ENCODE measurements around the gene ZRANB1.

The ZRANB1 gene

DNA sequence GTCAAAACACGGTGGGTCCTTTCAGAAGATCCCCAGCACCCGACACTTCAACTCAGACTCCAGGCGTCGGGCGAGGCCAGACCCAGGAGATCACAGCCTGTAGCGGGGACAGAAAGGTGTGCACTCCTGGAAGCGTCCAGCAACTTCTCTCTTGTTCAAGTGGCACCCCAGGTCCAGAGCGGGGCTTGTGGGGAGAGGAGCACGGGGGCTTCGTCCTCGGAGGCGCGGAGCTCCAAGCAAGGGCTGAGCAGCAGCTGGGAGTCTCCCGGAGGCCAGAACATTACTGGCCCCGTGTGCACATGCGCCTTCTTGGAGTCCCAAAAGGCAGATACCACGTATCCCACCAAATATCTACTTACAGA is 54.9 kb downstream of the ZRANB1 start:
- no peak for DNase-seq

DNA sequence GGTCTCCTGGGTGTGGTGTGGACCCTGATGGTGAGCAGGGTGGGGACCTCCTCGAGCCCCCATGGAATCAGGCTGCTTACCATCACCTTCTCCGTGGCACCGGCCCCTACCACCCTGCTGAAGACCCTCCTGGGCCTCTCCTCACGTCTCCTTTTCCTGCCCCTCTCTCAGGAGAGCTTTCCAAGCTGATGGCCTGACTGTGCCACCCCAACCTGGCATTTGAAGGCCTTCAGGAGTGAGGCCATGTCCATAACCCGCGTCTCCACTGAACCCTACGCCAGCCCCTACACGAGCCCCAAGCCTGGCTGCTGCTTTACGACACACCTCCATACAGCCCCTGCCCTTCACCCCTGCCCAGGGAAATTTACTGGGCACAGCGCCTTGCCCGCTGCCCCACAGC is 55.4 kb downstream of the ZRANB1 start:
- DNase-seq: no peak

- no peak for DNase-seq
These were observed 56.1 kb downstream of the ZRANB1 start for GRCh38 chr10:124997771-124998623.

GRCh38 chr10:124998624-124999291 is 56.8 kb downstream of the ZRANB1 start:
- no peak for DNase-seq

DNA sequence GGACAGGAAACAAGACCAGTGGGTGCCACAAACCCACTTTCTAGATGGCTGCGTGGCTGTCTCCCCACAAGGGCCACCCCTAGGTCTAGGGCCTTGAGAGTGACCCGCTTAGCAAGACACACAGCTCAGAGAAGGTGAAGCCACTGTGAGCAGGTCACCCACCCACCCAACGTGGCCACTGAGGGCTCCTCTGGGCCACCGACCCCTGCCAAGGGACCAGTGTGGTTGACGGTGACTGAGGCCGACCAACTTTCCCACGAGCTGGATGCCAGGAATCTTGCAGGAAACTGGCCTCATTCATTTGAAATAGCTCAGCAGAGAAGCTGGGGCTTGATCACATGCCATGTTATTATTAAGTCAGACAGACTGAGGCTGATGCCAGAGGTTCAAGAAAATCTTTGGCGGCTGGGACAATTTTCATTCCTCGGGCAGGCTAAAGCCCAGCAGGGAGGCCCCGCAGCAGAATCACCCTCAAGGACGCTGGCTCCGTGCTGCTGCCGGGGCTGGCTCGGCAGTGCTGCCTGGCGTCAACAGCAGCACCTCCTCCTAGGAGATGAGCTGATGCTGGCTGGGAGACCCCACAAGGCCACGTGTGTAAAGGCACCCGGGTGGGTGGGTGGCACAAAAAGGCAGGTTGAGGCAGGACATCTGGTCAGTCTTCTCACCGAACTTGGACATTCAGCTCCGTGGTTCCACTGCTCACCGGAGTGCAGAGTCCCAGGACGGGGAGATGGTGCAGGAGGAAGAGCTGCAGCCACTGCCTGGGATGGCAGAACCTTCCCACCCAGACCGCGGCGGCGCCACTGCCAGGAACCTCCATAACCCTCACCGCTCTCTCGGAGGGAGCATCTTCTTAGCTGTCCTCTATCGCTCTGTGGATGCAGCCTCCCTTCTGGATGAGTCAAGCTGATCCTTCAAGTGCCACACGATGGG is 57.8 kb downstream of the ZRANB1 start:
- no peak for DNase-seq

DNA sequence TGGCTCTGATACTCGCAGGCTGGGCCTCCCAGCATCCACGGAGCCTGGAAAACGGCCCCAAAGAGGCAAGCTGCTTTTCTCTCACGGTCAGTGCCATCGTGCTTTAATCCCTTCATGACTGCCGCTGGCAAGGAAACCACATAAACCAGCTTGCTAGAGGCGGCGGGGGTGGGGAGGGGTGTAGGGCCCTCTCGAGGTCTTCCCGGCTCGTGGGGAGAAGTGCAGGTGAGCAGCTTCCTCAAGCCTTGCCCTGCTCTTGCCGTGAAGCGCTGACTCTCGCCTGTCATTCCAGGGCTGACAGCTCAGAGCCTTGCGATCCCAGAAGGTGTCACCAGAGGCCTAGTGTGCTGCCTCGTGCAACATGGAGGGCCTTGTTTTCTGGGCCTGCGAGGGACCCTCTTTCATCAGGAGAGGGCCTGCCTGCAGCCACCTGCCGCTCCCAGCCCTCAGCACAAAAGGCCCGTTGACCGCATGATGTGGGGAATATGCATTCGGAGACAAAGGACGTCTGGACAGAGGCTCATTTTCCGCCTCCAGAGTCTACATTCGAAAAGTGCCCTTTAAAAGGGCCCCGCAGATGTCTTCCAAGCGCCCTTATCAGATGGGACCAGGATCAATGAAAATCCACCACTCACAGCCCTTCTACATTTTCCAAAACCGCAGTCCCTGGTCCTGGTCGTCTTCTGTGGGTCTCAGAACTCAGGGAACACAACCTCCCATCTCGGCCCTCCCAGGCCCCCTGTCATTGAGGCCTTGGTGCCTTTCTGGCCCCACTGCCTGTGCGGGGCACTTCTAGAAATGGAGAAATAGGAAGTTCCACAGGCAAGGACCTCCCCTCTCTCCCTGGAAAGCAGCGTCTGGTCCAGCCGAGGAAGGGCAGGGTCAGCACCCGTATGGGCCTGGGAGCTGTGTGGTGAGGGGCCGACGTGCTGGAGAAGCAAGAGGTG is 58.7 kb downstream of the ZRANB1 start:
- DNase-seq: no peak

- DNase-seq: no peak
These were observed 59.6 kb downstream of the ZRANB1 start for GRCh38 chr10:125001313-125002046.

GRCh38 chr10:125002047-125002422 is 60.1 kb downstream of the ZRANB1 start:
- no peak for DNase-seq

GRCh38 chr10:125002423-125003145 is 60.7 kb downstream of the ZRANB1 start:
- DNase-seq: no peak

GRCh38 chr10:125003146-125003900 is 61.4 kb downstream of the ZRANB1 start:
- DNase-seq: no peak

GRCh38 chr10:125003901-125004467 is 62.1 kb downstream of the ZRANB1 start:
- DNase-seq: no peak

GRCh38 chr10:125004571-125005311 is 62.8 kb downstream of the ZRANB1 start:
- no peak for DNase-seq

GRCh38 chr10:125005312-125006187 is 63.6 kb downstream of the ZRANB1 start:
- DNase-seq: no peak

DNA sequence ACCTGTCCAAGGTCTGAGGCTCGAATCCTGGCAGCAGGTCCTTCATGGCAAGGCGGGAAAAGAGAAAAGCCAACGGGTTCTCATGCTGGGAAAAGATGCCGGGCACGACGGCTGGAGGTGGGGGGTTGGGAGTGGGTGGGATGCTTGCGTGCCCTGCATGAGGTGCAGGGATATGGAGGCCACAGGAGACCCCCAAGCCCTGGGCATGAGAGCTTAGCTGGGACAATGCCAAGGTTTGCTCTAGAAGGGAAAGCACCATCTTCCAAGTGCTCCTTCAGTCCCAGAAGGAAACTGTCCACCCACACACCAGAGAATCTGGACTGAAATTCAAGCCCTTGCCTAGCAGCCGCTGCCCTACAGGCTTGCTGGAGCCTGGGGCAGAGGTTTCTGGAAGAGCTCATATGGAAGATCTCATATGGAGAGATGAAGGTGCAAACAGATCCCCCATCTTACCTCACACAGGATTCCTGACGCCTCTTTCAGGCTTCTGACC is 64.3 kb downstream of the ZRANB1 start:
- DNase-seq: no peak

- DNase-seq: no peak
These were observed 65.1 kb downstream of the ZRANB1 start for GRCh38 chr10:125006921-125007426.

DNA sequence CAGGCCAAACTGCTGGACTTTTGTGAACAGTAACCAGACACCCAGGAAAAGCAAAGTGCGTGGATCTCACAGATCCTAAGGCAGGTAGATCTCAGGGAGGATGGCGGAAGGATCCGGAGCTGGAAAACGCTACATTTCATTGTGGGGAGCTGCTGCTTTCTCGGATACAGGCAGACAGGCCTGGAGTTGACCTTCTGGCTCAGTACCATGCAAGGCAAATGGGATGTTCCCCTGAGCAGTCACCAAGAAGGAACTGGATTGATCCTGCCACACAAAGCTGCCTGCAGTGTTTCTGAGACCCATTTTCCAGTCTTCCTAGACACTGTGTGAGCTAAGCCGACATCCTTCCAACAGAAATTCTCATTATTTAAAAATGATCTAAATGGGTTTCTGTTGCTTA is 65.5 kb downstream of the ZRANB1 start:
- no peak for DNase-seq

Data from NCI-H187 treated with DMSO at 0.1 percent for 48 hours (cell line).